Measurements from ENCODE around the gene KCNH8.

The KCNH8 gene

GRCh38 chr3:19254784-19255338 is 106.6 kb downstream of the KCNH8 start:
- Histone ChIP-seq H3K36me3 (ENCODE audit: control insufficient read depth, insufficient read depth, low read length, severe bottlenecking) (no peaks in the 10 kb centered on the region), H3K4me1 (ENCODE audit: control insufficient read depth, insufficient read depth, low read length) (no peaks in the 10 kb centered on the region), H3K9me3 (ENCODE audit: control insufficient read depth, low read length) (peaks cover 2% of the 10 kb centered on the region), H3K27me3 (replicated peaks; ENCODE audit: control insufficient read depth, insufficient read depth, low read length) (no peaks in the 10 kb centered on the region), H3K4me3 (ENCODE audit: low read length) (no peak overlapping the region), H3K9ac (ENCODE audit: low read length) (no peak overlapping the region)
- DNase-seq (ENCODE audit: low read depth): no peak

DNA sequence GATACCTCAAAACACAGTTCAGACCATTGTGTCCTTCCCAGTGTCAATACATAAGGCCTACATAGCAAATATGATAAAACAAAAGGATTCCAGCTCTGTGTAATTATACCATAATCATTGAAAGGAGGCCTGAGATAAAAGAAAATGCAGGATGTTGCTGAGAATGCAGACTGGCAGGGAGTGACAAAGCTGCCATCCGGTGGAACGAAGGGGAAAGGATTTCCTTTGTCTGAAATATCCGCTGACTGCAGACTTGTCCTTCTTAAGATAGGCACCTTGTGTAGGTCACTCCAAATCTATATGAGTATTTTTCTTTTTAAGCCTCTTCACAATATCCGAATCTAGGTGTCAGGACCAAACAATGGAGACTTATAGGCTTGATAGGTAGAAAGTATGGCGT is 108.0 kb downstream of the KCNH8 start:
- DNase-seq (ENCODE audit: low read depth): no peak
- Histone ChIP-seq H3K27me3 (replicated peaks; ENCODE audit: control insufficient read depth, insufficient read depth, low read length) (no peaks in the 10 kb centered on the region), H3K4me1 (ENCODE audit: control insufficient read depth, insufficient read depth, low read length) (no peaks in the 10 kb centered on the region), H3K9me3 (ENCODE audit: control insufficient read depth, low read length) (peaks cover 2% of the 10 kb centered on the region), H3K4me3 (ENCODE audit: low read length) (no peak overlapping the region), H3K36me3 (ENCODE audit: control insufficient read depth, insufficient read depth, low read length, severe bottlenecking) (no peaks in the 10 kb centered on the region), H3K9ac (ENCODE audit: low read length) (no peak overlapping the region)

DNA sequence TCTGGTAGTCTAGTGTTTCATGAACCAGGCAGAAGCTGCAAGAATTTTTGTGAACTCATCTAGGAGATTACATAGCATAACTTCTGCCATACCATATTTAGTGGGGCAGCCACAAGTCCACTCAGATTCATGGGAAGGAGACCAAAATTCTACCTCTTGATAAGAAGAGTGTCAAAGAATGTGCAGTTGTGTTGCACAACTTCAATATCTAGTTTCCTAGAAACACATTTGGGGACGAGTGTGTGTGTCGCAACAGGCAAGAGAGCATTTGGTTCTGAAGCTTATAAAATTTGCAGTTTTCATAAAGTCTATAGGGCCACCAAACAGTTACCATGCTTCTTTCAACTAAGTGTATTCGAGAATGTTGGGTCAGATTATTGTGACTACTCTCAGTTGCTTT is 115.3 kb downstream of the KCNH8 start:
- Histone ChIP-seq H3K4me3 (ENCODE audit: low read length) (no peak overlapping the region), H3K4me1 (ENCODE audit: control insufficient read depth, insufficient read depth, low read length) (no peaks in the 10 kb centered on the region), H3K9me3 (ENCODE audit: control insufficient read depth, low read length) (no peaks in the 10 kb centered on the region), H3K27me3 (replicated peaks; ENCODE audit: control insufficient read depth, insufficient read depth, low read length) (no peaks in the 10 kb centered on the region), H3K36me3 (ENCODE audit: control insufficient read depth, insufficient read depth, low read length, severe bottlenecking) (no peaks in the 10 kb centered on the region), H3K9ac (ENCODE audit: low read length) (no peak overlapping the region)
- DNase-seq (ENCODE audit: low read depth): no peak

DNA sequence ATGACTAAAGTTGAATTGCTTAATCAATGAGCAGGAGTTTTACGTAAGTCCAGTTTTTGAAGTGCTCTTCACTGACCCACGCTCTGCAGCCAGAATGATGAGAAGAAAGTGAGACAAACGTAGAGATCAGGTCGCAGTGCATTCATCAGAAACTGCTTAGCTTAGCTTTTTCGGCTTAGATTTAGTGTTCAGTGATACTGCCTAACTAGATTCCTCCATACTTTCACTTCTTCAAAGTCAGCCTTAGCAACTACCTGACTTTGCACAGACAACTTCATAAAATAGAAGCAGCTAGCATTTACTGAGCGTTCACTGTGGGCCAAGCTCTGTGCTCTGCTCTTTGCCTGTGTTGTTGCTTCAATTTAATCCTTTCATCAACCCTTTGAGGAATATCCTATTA is 116.1 kb downstream of the KCNH8 start:
- Histone ChIP-seq H3K9ac (ENCODE audit: low read length) (no peak overlapping the region), H3K9me3 (ENCODE audit: control insufficient read depth, low read length) (no peaks in the 10 kb centered on the region), H3K4me3 (ENCODE audit: low read length) (no peak overlapping the region), H3K36me3 (ENCODE audit: control insufficient read depth, insufficient read depth, low read length, severe bottlenecking) (no peaks in the 10 kb centered on the region), H3K27me3 (replicated peaks; ENCODE audit: control insufficient read depth, insufficient read depth, low read length) (no peaks in the 10 kb centered on the region), H3K4me1 (ENCODE audit: control insufficient read depth, insufficient read depth, low read length) (no peaks in the 10 kb centered on the region)
- DNase-seq (ENCODE audit: low read depth): no peak

GRCh38 chr3:19267040-19267439 is 118.7 kb downstream of the KCNH8 start:
- H3K9me3 ChIP-seq (ENCODE audit: control insufficient read depth, low read length): no peaks in the 10 kb centered on the region

GRCh38 chr3:19270481-19270880 is 122.2 kb downstream of the KCNH8 start:
- Histone ChIP-seq H3K9ac (ENCODE audit: low read length) (no peak overlapping the region), H3K4me3 (ENCODE audit: low read length) (no peak overlapping the region), H3K4me1 (ENCODE audit: control insufficient read depth, insufficient read depth, low read length) (no peaks in the 10 kb centered on the region), H3K36me3 (ENCODE audit: control insufficient read depth, insufficient read depth, low read length, severe bottlenecking) (no peaks in the 10 kb centered on the region), H3K9me3 (ENCODE audit: control insufficient read depth, low read length) (peaks cover 3% of the 10 kb centered on the region), H3K27me3 (replicated peaks; ENCODE audit: control insufficient read depth, insufficient read depth, low read length) (no peaks in the 10 kb centered on the region)
- no peak for DNase-seq (ENCODE audit: low read depth)

More at GRCh38 chr3:19267040-19267439, 118.7 kb downstream of the KCNH8 start:
- Histone ChIP-seq H3K27me3 (replicated peaks; ENCODE audit: control insufficient read depth, insufficient read depth, low read length) (no peaks in the 10 kb centered on the region), H3K9ac (ENCODE audit: low read length) (no peak overlapping the region), H3K4me1 (ENCODE audit: control insufficient read depth, insufficient read depth, low read length) (no peaks in the 10 kb centered on the region), H3K36me3 (ENCODE audit: control insufficient read depth, insufficient read depth, low read length, severe bottlenecking) (no peaks in the 10 kb centered on the region), H3K4me3 (ENCODE audit: low read length) (no peak overlapping the region)
- DNase-seq (ENCODE audit: low read depth): no peak

DNA sequence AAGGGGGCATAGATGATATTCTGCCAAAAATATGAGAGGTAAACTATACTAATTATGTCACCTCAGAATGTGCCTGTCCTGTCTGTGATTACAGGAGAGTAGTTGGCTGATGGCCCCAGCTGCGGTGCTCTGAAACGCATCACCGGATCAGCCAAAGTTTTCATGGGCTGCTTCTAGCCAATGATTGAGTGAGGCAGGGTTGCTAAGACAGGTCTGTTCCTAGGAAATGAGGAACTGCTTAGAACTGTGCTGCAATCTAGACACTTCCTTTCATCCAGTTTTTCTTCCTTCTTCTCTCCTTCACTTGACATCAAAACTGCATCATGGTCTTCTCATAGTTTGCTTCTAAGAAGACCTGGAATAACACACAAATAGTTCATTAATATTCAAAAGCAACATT is 124.0 kb downstream of the KCNH8 start:
- Histone ChIP-seq H3K9me3 (ENCODE audit: control insufficient read depth, low read length) (peaks cover 3% of the 10 kb centered on the region), H3K4me3 (ENCODE audit: low read length) (no peak overlapping the region)
- no peak for DNase-seq (ENCODE audit: low read depth)

DNA sequence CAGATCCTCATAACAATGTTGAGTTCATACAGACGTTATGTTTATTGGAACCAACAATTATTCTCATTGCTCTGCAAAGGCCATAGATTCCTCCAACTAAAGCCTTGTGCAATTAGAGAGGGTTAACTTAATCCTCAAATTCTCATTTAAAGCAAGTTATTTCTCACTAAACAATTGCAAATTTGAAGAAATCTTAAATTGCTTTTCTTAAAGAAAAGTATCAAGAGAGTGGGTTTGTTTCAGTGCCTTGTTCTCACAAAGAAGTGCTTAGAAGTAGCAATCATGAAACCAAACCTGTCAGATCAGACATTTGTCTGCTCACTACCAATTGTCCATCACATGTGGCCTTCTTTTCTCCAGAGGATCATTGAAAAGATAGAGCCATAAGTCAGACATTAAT is 124.8 kb downstream of the KCNH8 start:
- DNase-seq (ENCODE audit: low read depth): no peak
- Histone ChIP-seq H3K27me3 (replicated peaks; ENCODE audit: control insufficient read depth, insufficient read depth, low read length) (no peaks in the 10 kb centered on the region), H3K9me3 (ENCODE audit: control insufficient read depth, low read length) (peaks cover 3% of the 10 kb centered on the region), H3K36me3 (ENCODE audit: control insufficient read depth, insufficient read depth, low read length, severe bottlenecking) (no peaks in the 10 kb centered on the region), H3K4me3 (ENCODE audit: low read length) (no peak overlapping the region), H3K4me1 (ENCODE audit: control insufficient read depth, insufficient read depth, low read length) (no peaks in the 10 kb centered on the region), H3K9ac (ENCODE audit: low read length) (no peak overlapping the region)

More for the DNA sequence above, 124.0 kb downstream of the KCNH8 start:
- no peaks in the 10 kb centered on the region for H3K4me1 ChIP-seq (ENCODE audit: control insufficient read depth, insufficient read depth, low read length)
- H3K27me3 ChIP-seq (replicated peaks; ENCODE audit: control insufficient read depth, insufficient read depth, low read length): no peaks in the 10 kb centered on the region
- no peak overlapping the region for H3K9ac ChIP-seq (ENCODE audit: low read length)
- H3K36me3 ChIP-seq (ENCODE audit: control insufficient read depth, insufficient read depth, low read length, severe bottlenecking): no peaks in the 10 kb centered on the region

- Histone ChIP-seq H3K4me1 (ENCODE audit: control insufficient read depth, insufficient read depth, low read length) (no peaks in the 10 kb centered on the region), H3K4me3 (ENCODE audit: low read length) (no peak overlapping the region), H3K9me3 (ENCODE audit: control insufficient read depth, low read length) (peaks cover 3% of the 10 kb centered on the region), H3K9ac (ENCODE audit: low read length) (no peak overlapping the region), H3K36me3 (ENCODE audit: control insufficient read depth, insufficient read depth, low read length, severe bottlenecking) (no peaks in the 10 kb centered on the region), H3K27me3 (replicated peaks; ENCODE audit: control insufficient read depth, insufficient read depth, low read length) (no peaks in the 10 kb centered on the region)
- no peak for DNase-seq (ENCODE audit: low read depth)
Measured at GRCh38 chr3:19274576-19274975, 126.3 kb downstream of the KCNH8 start.

GRCh38 chr3:19284974-19285373 is 136.7 kb downstream of the KCNH8 start:
- no peak overlapping the region for H3K4me3 ChIP-seq (ENCODE audit: low read length)
- DNase-seq (ENCODE audit: low read depth): no peak
- no peaks in the 10 kb centered on the region for H3K4me1 ChIP-seq (ENCODE audit: control insufficient read depth, insufficient read depth, low read length)
- no peaks in the 10 kb centered on the region for H3K27me3 ChIP-seq (replicated peaks; ENCODE audit: control insufficient read depth, insufficient read depth, low read length)
- H3K9ac ChIP-seq (ENCODE audit: low read length): no peak overlapping the region
- no peaks in the 10 kb centered on the region for H3K9me3 ChIP-seq (ENCODE audit: control insufficient read depth, low read length)
- no peaks in the 10 kb centered on the region for H3K36me3 ChIP-seq (ENCODE audit: control insufficient read depth, insufficient read depth, low read length, severe bottlenecking)

DNA sequence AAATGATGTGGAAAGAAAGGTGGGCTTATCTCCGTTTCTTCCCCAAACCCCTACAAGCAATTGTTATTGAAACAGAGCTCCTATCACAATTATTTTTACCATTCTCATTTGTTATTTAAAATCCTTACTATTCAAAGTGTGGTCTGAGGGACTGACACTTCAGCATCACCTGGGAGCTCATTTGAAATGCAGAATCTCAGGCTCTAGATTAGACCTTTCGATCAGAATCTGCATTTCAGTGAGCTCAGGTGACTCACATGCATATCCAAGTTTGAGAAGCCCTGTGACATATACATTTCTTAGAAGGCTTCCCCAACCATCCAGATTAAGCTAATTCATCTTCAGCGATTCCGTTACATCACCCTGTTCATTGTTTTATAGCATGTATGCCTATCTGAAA is 145.0 kb downstream of the KCNH8 start:
- DNase-seq (ENCODE audit: low read depth): no peak
- Histone ChIP-seq H3K9me3 (ENCODE audit: control insufficient read depth, low read length) (no peaks in the 10 kb centered on the region), H3K36me3 (ENCODE audit: control insufficient read depth, insufficient read depth, low read length, severe bottlenecking) (no peaks in the 10 kb centered on the region), H3K9ac (ENCODE audit: low read length) (no peak overlapping the region), H3K27me3 (replicated peaks; ENCODE audit: control insufficient read depth, insufficient read depth, low read length) (no peaks in the 10 kb centered on the region), H3K4me3 (ENCODE audit: low read length) (no peak overlapping the region), H3K4me1 (ENCODE audit: control insufficient read depth, insufficient read depth, low read length) (no peaks in the 10 kb centered on the region)

DNA sequence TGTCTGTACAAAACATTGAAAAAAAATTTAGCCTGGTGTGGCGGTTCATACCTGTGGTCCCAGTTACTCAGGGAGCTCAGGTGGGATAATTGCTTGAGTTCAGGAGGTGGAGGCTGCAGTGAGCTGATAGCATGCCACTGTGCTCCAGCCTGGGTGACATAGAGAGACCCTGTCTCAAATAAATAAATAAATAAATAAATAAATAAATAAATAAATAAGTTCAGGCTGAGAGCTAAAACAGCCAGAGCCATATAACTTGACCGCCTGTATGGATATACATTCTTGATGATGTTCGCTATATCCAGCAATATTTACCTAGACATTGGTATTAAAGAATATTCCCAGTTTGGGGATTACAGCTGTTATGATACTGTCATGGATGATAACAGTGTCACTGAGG is 146.9 kb downstream of the KCNH8 start:
- H3K36me3 ChIP-seq (ENCODE audit: control insufficient read depth, insufficient read depth, low read length, severe bottlenecking): no peaks in the 10 kb centered on the region
- no peak overlapping the region for H3K4me3 ChIP-seq (ENCODE audit: low read length)
- no peaks in the 10 kb centered on the region for H3K4me1 ChIP-seq (ENCODE audit: control insufficient read depth, insufficient read depth, low read length)
- H3K9me3 ChIP-seq (ENCODE audit: control insufficient read depth, low read length): no peaks in the 10 kb centered on the region
- DNase-seq (ENCODE audit: low read depth): no peak
- no peaks in the 10 kb centered on the region for H3K27me3 ChIP-seq (replicated peaks; ENCODE audit: control insufficient read depth, insufficient read depth, low read length)
- H3K9ac ChIP-seq (ENCODE audit: low read length): no peak overlapping the region
